ENCODE results near the gene SEMA3C. TPM values are rescaled to one million over a fixed set of nuclear protein-coding genes. Genes with fewer than 3 reads are reported as not detected.

The SEMA3C gene
- total RNA-seq, 2 donors from 2014 or later, result 41.9 to 103 TPM

- H3K36me3 ChIP-seq, result no peaks in the 10 kb centered on the region
- no peaks in the 10 kb centered on the region for H3K27me3 ChIP-seq
- DNase-seq, result no peak
- TF ChIP-seq CTCF (IDR thresholded peaks at IDR 0.05), result no peak
- H3K27ac ChIP-seq, result no peak overlapping the region
- no peak overlapping the region for H3K9ac ChIP-seq (ENCODE audit: low read depth in 2 of 2, low read length in 2 of 2)
- H3K4me1 ChIP-seq, result no peaks in the 10 kb centered on the region
- intact Hi-C loops (cut with DNase I), result loop anchor here (10.0 kb wide), 1 partner anchor 207 kb away; the partner anchor contains the start of gene SEMA3C
- H3K9me3 ChIP-seq, result no peaks in the 10 kb centered on the region
- no peak overlapping the region for H3K4me3 ChIP-seq
These were observed 211.5 kb downstream of the SEMA3C start for GRCh38 chr7:80707318-80707717.

GRCh38 chr7:80705130-80705781 lies 213.6 kb downstream of the SEMA3C start:
- Histone ChIP-seq H3K9ac (ENCODE audit: low read depth in 2 of 2, low read length in 2 of 2) (no peak overlapping the region), H3K27ac (no peak overlapping the region), H3K9me3 (no peaks in the 10 kb centered on the region), H3K4me1 (no peaks in the 10 kb centered on the region), H3K4me3 (no peak overlapping the region), H3K36me3 (no peaks in the 10 kb centered on the region), H3K27me3 (no peaks in the 10 kb centered on the region)
- TF ChIP-seq CTCF (IDR thresholded peaks at IDR 0.05), result no peak
- DNase-seq, result no peak
- intact Hi-C loops (cut with DNase I), result loop anchor here (10.0 kb wide), 1 partner anchor 210 kb away; the partner anchor contains the start of gene SEMA3C

GRCh38 chr7:80703272-80703671 lies 215.6 kb downstream of the SEMA3C start:
- Histone ChIP-seq H3K36me3 (no peaks in the 10 kb centered on the region), H3K4me3 (no peak overlapping the region), H3K27me3 (no peaks in the 10 kb centered on the region), H3K9me3 (no peaks in the 10 kb centered on the region), H3K27ac (no peak overlapping the region), H3K4me1 (no peaks in the 10 kb centered on the region), H3K9ac (ENCODE audit: low read depth in 2 of 2, low read length in 2 of 2) (no peak overlapping the region)
- intact Hi-C loops (cut with DNase I), result loop anchor here (10.0 kb wide), 1 partner anchor 212 kb away; the partner anchor contains the start of gene SEMA3C
- no peak for DNase-seq
- TF ChIP-seq CTCF (IDR thresholded peaks at IDR 0.05), result no peak

DNA sequence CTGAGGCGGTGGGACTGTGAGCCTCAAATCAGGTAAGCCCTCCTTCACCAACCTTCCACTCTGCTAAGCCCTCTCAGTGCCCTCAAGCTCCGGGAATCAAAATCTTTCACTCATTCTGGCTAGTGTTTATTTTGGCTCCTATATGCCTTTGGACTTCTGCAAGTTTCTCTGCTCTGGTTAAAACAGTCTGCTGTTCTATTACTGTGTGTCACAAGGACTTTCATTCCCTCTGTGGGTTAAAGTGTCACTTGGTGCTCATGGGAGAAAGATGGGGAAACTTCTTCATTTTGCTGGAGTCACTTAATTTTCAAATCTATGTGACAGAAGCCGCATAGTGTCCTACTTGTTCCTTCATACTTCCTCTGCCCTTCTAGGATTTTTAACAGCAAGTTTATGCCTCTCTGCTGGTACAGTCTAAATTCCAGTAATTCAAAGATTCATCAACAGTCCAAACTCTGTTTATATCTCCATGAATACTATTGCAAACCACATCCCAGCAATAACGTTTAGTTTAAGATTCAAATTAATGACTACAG lies 219.1 kb downstream of the SEMA3C start:
- H3K27me3 ChIP-seq, result no peaks in the 10 kb centered on the region
- no peak for TF ChIP-seq CTCF (IDR thresholded peaks at IDR 0.05)
- no peaks in the 10 kb centered on the region for H3K36me3 ChIP-seq
- H3K4me3 ChIP-seq, result no peak overlapping the region
- no peak overlapping the region for H3K9ac ChIP-seq (ENCODE audit: low read depth in 2 of 2, low read length in 2 of 2)
- intact Hi-C loops (cut with DNase I), result loop anchor here (5.0 to 10.0 kb wide), 3 partner anchors 215 to 773 kb away; partner anchors contain the start of gene SEMA3C
- no peaks in the 10 kb centered on the region for H3K9me3 ChIP-seq
- H3K4me1 ChIP-seq, result no peaks in the 10 kb centered on the region
- H3K27ac ChIP-seq, result no peak overlapping the region
- no peak for DNase-seq

- no peaks in the 10 kb centered on the region for H3K36me3 ChIP-seq
- H3K4me3 ChIP-seq, result no peak overlapping the region
- intact Hi-C loops (cut with DNase I), result loop anchor here (5.0 kb wide), 2 partner anchors 758 to 773 kb away; no protein-coding TSS in a partner anchor
- DNase-seq, result no peak
- H3K9me3 ChIP-seq, result no peaks in the 10 kb centered on the region
- no peak overlapping the region for H3K27ac ChIP-seq
- H3K9ac ChIP-seq (ENCODE audit: low read depth in 2 of 2, low read length in 2 of 2), result no peak overlapping the region
- H3K27me3 ChIP-seq, result no peaks in the 10 kb centered on the region
- peak; percentile 51 for TF ChIP-seq CTCF (IDR thresholded peaks at IDR 0.05)
- no peaks in the 10 kb centered on the region for H3K4me1 ChIP-seq
These were observed 219.7 kb downstream of the SEMA3C start for GRCh38 chr7:80699045-80699638.
